ENCODE data around the gene DIS3L2.

DIS3L2 gene

GRCh38 chr2:232276084-232276732 is 314.7 kb downstream of the DIS3L2 start:
- no peak for DNase-seq

DNA sequence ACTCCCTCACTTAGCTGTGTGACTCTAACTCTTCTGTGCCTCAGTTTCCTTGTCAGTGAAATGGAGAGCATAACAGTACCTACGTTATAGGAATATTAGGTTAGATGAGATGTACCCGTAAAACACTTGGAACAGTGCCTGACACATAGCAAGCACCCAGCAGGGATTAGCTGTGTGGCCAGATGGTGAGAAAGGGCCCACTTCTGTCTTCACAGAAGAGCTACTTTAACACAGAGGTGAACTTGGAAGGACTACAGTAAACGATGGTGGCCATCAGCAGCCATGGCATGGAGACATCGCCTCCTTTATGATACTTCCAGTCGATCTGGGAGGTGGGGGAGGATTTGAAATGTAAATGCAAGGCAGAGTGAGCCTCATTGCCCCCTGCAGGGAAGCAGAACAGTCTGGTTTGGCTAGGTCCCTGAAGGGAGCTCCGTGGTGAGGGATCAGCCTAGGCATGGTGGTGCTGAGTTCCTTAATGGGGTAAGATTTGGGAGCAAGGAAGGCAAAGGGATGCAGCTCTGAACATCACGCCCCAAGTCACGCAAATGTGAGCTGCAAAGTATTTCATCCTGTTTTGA is 315.3 kb downstream of the DIS3L2 start:
- no peak for DNase-seq

DNA sequence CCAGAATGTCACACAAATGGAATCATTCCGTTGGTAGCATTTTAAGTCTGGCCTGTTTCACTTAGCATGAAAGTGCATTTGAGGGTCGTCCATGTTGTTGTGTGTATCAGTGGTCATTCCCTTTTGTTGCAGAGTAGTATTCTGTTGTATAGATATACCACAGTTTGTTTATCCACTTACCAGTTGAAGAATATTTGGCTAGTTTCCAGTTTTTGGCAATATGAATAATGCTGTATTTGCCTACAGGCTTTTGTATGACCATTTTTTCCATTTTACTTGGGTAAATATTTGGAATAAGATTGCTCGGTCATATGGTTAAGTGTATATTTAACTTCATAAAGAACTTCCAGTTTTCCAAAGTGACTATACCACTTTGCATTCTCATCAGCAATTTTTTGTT is 317.0 kb downstream of the DIS3L2 start:
- DNase-seq = no peak

DNA sequence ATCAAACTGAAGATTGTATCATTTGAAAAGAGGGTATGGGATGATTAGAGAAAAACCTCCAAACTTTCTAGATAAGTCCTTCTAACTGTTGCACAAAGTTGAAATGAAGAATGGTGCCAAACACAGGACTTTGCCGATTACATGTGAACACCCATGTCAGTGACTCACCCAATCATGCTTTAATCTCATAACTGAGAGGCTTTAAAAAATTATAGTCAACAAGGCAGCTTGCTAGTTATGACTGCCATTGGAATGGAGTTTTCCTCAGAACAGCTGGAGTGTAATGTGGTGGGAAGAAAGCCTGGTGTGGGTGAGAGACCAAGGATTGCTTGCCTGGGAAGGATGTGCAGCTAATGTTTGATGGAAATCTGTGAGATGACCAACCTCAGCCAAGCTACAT is 318.8 kb downstream of the DIS3L2 start:
- DNase-seq = no peak

- no peak for DNase-seq
Observed at GRCh38 chr2:232281858-232282507, 320.5 kb downstream of the DIS3L2 start.

GRCh38 chr2:232282508-232283055 is 321.1 kb downstream of the DIS3L2 start:
- no peak for DNase-seq

DNA sequence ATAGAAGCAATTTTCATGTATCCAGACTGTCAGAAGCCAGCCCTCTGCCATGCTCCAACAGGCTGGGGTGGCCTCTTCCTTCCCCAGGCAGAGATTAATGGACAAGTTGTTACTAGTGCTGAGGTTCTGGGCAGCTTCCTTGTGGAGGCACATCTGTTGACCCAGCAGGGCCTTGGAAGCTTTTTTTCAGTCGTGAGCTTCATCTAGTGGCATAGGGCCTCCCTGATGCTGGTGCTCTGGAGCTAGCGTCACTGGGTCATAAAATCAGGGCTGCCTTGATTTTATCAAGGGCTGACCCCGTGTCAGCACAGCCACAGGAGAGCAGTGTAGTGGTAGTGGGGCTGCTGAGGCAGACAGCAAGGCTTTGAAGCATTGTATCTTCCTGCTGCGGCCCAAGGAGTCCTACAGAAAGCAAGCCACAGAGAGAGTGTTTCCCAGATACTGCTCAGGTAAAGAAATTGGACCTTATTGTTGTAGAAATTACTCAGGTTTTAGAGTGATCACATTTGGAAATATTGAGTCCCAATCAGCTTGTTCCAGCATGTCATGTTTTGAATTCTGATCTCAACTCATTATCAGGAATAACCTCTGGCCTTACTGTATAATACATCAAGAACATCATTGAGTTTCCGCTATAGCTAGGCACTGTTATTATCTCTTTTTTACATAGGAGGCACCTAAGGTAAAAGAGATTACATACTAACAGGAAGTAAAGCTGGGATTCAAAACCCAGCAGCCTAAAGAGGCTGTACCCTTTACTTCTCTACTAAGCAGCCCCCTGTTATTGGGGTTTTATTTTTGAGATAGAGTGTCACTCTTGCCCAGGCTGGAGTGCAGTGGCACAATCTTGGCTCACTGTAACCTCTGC is 324.7 kb downstream of the DIS3L2 start:
- DNase-seq = no peak

- DNase-seq = no peak
Observed at GRCh38 chr2:232287316-232287715, 325.8 kb downstream of the DIS3L2 start.

DNA sequence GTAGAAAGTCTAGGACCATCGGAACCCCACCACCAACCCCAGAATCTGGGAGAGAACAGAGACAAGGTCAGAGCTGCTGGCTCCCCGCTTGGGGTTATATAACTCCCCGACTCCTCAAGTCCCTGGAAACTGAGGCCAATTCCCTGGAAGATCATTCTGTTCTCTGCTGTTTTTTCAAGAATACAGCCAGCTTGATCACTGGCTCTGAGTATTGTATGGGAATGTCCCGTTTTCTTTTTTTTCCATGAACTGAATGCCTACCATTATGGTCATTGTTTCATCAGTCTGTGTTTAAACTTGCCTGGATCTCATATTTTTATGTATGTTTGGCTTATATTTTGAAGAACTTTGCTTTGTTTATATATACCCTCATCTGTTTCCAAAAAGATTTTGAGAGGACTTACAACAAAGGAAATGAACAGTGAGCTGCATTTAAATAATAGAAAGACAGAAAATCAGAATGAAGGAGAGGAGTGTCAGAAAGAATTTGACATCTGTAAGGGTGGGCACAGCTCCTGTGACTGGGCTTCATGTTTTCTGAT is 327.0 kb downstream of the DIS3L2 start:
- DNase-seq = no peak

DNA sequence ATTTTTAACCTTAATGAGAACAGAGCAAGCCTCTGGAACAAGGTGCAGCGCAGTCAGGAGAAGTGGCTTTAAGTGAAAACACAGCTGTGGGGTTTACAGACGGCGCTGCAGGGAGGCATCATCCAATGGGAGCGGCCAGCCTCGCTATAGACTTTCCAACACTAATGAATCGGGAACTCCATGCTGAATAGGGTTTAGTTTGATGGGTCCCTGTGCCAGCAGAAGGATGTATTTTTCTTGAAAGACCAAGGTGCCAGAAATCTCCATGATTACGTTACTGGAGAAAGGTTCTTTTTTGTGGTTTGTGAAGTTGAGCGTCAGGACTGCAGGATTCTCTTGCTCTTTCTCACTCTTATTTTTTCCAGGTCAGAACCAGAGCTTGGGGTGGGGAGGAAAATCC is 329.2 kb downstream of the DIS3L2 start:
- no peak for DNase-seq

DNA sequence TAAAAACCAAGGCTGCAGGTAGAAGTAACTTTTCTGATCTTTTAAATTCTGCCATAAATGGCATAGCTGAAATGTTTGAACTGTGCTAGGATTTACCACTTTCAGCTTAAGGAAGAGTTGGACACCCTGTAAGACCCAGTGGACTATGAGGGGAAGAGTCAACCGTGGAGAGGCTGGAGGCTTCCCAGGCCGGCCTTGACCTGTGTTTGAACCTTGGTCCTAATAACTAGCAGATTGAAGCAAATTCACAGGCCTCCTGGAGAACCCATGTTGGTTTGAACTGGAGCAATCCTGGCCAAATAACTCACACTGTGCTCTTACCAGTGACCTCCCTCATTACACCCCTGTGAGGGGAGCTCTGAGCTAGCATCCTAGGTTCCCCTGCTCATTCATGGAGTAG is 329.8 kb downstream of the DIS3L2 start:
- DNase-seq = no peak

DNA sequence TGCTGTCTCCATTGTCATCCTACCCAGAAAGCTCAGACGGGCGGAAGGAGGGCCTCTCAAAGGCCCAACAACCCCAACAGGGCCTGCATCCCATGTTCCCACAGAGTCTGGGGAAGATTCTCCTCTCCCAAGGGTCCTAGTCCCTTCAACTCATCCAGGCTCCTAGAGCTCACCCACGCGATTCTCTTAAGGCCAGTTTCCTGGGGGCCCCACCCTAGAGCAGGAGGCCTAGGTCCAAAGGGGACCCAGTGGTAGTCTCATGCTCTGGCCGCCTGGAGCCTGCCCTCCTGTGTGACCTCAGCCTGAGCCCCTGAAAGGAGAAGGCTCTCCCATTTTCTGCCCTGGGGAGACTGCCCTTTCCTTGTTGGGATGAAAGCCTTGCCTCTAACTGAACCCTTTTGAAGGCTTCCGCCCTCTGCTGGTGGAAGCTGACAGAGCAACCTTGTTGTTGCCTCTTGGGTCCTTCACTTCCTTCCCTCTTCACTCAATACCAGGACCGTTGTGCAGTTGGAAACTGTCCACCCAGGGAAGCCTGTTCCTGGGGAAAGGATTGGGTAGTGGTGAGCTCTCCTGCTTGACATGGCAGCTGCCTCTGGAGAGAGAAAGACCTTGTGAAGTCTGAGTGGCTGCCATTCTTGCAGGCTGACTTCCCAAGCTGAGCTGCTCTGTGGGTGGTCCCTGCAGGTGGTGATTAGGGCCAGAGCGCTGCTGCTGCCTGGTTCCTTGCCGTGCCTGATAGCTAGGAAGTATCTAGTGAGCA is 331.1 kb downstream of the DIS3L2 start:
- DNase-seq = peak; percentile 79

DNA sequence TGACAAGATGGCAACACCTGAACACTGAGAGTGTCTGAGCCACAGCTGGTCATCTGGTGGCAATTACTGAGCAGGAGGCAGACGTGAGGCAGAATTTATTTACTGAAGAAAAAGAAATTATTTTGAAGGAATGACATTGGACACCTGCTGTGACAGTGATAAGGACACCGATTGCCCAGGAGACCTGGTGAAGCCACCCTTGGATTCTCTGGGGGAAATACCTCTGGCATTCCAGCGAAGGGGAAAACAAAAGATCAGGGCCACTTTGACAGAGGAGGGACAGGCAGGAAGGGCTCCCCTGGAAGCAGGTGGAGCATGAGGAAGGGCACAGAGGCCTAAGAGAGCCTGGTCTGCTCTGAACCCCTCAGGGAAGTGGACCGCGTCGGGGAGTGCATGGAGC is 331.7 kb downstream of the DIS3L2 start:
- DNase-seq = no peak

- no peak for DNase-seq
Observed at GRCh38 chr2:232295971-232296370, 334.5 kb downstream of the DIS3L2 start.

DNA sequence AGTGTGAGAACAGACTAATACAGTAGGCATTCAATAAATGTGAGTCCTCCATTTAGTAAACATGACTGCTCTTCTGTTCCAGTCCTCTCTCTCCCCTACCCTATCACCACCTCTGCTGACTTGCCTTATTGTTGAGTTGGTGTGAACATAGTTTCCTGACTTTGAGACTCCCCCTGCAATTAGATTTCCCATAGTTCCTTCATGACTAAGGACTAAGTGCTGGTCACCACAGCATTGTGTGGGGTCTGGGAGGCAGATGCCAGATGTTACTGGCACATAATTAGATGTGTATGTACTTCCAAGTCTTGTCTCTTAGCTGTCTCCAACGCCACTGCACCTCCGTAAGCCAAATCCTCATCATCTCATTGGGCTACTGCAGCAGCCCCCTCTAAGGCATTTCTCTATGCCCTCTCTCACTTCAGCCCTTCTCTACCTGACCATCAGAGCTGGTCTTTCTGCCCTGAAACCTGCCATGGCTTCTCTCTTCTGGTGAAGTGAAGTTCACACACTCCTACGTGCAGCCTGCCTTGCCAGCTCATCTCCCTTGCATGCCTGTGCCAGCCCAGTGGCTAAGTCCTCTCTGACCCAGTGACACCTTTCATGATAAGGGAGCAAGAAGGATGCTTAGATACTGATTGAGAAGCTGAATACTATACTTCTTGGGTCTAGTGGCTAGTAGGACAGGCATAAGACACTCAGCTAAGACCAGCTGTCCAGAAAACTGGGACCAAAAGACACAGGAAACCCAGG is 335.4 kb downstream of the DIS3L2 start:
- DNase-seq = no peak

GRCh38 chr2:232299084-232299483 is 337.6 kb downstream of the DIS3L2 start:
- DNase-seq = no peak

DNA sequence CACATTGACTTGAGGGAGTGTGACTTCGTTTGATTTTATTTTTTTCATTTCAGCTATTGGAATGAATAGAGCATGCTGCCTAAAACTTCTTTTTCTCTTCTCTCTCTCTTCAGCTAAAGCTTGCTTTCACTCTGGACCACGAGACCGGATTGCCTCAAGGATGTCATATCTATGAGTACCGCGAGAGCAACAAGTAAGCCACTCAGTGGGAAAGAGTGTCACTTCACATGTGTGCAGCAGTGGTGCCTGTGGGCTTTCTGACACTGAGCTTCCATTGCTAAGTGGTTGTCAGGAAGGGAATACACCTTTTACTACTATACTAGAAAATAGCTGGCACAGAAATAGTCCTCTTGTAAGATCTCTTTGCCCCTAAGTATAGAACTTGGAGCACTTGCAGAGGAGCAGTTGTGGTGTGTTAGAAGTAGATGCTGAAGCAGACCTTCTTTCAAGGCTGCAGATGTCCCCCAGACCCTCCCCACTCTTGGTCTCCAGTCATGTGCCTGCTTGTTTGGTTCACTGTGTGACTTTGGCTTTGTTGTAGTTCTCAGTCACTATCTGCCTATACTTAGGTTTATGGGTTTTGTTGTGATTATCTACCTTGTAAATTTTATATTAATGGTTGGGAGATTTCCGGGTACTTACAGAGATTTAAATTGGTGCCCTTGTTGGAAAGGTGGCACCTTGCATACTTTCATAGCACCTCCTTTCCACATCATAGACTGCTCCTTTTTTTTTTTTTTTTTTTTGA is 338.6 kb downstream of the DIS3L2 start:
- no peak for DNase-seq

DNA sequence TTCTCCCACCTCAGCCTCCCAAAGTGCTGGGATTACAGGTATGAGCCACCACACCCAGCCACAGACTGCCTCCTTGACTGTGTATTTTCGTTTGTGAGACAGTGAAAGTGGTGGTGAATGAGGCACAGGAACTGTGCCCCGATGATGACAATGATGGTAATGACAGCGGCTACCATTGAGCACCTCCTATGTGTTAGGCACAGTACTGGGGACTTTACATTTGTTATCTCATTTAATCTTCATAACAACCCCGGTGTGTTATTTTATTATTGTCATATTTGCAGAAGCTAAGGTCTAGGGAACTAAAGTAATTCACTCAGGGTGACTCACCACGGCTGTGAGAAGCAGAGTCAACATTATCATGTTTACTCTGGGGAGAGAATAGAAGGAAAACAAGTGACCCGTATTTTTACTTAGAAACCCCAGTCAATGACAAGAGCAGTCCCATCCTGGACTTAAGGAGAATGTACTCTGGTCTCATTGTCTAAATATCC is 339.4 kb downstream of the DIS3L2 start:
- no peak for DNase-seq

- DNase-seq = no peak
Observed at GRCh38 chr2:232304236-232304635, 342.7 kb downstream of the DIS3L2 start.

DNA sequence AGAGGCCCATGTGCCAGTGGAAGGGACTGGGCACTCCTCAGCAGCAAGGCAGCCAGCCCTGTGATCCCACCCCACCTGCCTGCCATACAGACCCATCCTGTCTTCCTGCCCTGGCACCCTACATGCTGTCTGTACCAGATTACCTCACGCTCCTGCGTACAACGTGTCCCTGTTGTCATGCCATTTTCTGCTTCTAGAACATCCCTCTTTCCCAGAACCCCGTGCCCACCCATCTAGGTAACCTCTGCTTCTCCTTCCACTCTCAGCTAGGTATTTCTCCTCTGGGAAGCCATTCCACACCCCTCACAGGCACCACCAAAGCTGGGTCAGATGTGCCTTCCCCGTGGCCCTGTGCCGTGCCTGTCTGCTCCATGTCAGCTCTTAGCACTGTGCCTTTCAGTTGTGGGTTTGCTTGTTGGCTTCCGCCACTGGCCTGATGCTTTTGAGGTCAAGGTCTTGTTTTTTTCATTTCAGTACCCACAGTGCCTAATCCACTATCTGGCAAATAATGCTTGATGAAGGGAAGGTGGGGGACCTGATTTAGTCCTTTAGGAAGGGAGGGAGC is 345.3 kb downstream of the DIS3L2 start:
- no peak for DNase-seq

Data from stimulated activated CD8-positive, alpha-beta memory T cell treated with anti-CD3 and anti-CD28 coated beads, Interleukin-4, amount 100 ng/mL, for 48 hours (primary cell).